ENCODE measurements around the gene SPPL2A. TPM values are rescaled to one million over a fixed set of nuclear protein-coding genes. Genes with fewer than 3 reads are reported as not detected.

The SPPL2A gene
- total RNA-seq, 1 experiment from 2014 or later: 50.6 TPM

GRCh38 chr15:50777042-50777441 lies 11.5 kb upstream of the SPPL2A start:
- DNase-seq (ENCODE audit: low spot score): no peak
- in situ Hi-C loops (cut with HindIII; ENCODE audit: low sequenced_read_pairs): no loop called here

- in situ Hi-C loops (cut with HindIII; ENCODE audit: low sequenced_read_pairs): no loop called here
- no peak for DNase-seq (ENCODE audit: low spot score)
Measured at GRCh38 chr15:50774450-50774849, 8.9 kb upstream of the SPPL2A start.

- in situ Hi-C loops (cut with HindIII; ENCODE audit: low sequenced_read_pairs): no loop called here
- DNase-seq (ENCODE audit: low spot score): no peak
Measured at GRCh38 chr15:50773389-50773788, 7.9 kb upstream of the SPPL2A start.

- in situ Hi-C loops (cut with HindIII; ENCODE audit: low sequenced_read_pairs): no loop called here
- DNase-seq (ENCODE audit: low spot score): no peak
Measured at GRCh38 chr15:50767332-50767861, 1.9 kb upstream of the SPPL2A start.

GRCh38 chr15:50764461-50765194 lies 878 bp downstream of the SPPL2A start:
- in situ Hi-C loops (cut with HindIII; ENCODE audit: low sequenced_read_pairs): no loop called here

GRCh38 chr15:50758712-50759205 lies 6.7 kb downstream of the SPPL2A start:
- DNase-seq (ENCODE audit: low spot score): no peak
- in situ Hi-C loops (cut with HindIII; ENCODE audit: low sequenced_read_pairs): no loop called here

More at GRCh38 chr15:50764461-50765194, 878 bp downstream of the SPPL2A start:
- DNase-seq (ENCODE audit: low spot score): peak; percentile 42

GRCh38 chr15:50753463-50753862 lies 12.0 kb downstream of the SPPL2A start:
- no peak for DNase-seq (ENCODE audit: low spot score)
- in situ Hi-C loops (cut with HindIII; ENCODE audit: low sequenced_read_pairs): no loop called here

- in situ Hi-C loops (cut with HindIII; ENCODE audit: low sequenced_read_pairs): no loop called here
Measured at GRCh38 chr15:50751394-50751793, 14.1 kb downstream of the SPPL2A start.

GRCh38 chr15:50750227-50750705 lies 15.2 kb downstream of the SPPL2A start:
- in situ Hi-C loops (cut with HindIII; ENCODE audit: low sequenced_read_pairs): no loop called here

More at GRCh38 chr15:50751394-50751793, 14.1 kb downstream of the SPPL2A start:
- no peak for DNase-seq (ENCODE audit: low spot score)

GRCh38 chr15:50747523-50747922 lies 18.0 kb downstream of the SPPL2A start:
- in situ Hi-C loops (cut with HindIII; ENCODE audit: low sequenced_read_pairs): no loop called here
- DNase-seq (ENCODE audit: low spot score): no peak

More at GRCh38 chr15:50750227-50750705, 15.2 kb downstream of the SPPL2A start:
- no peak for DNase-seq (ENCODE audit: low spot score)

GRCh38 chr15:50744601-50745000 lies 20.9 kb downstream of the SPPL2A start:
- in situ Hi-C loops (cut with HindIII; ENCODE audit: low sequenced_read_pairs): no loop called here
- DNase-seq (ENCODE audit: low spot score): no peak

GRCh38 chr15:50740955-50741354 lies 24.6 kb downstream of the SPPL2A start:
- no peak for DNase-seq (ENCODE audit: low spot score)
- in situ Hi-C loops (cut with HindIII; ENCODE audit: low sequenced_read_pairs): no loop called here

- in situ Hi-C loops (cut with HindIII; ENCODE audit: low sequenced_read_pairs): no loop called here
- no peak for DNase-seq (ENCODE audit: low spot score)
Measured at GRCh38 chr15:50736823-50737222, 28.7 kb downstream of the SPPL2A start.

- in situ Hi-C loops (cut with HindIII; ENCODE audit: low sequenced_read_pairs): no loop called here
- DNase-seq (ENCODE audit: low spot score): no peak
Measured at GRCh38 chr15:50735156-50735555, 30.4 kb downstream of the SPPL2A start.

GRCh38 chr15:50726315-50726714 lies 39.2 kb downstream of the SPPL2A start:
- in situ Hi-C loops (cut with HindIII; ENCODE audit: low sequenced_read_pairs): no loop called here
- no peak for DNase-seq (ENCODE audit: low spot score)

GRCh38 chr15:50718700-50719125 lies 46.8 kb downstream of the SPPL2A start:
- DNase-seq (ENCODE audit: low spot score): no peak
- in situ Hi-C loops (cut with HindIII; ENCODE audit: low sequenced_read_pairs): no loop called here

GRCh38 chr15:50712018-50712417 lies 53.5 kb downstream of the SPPL2A start:
- in situ Hi-C loops (cut with HindIII; ENCODE audit: low sequenced_read_pairs): no loop called here

GRCh38 chr15:50710585-50710984 lies 54.9 kb downstream of the SPPL2A start:
- no peak for DNase-seq (ENCODE audit: low spot score)
- in situ Hi-C loops (cut with HindIII; ENCODE audit: low sequenced_read_pairs): no loop called here

More at GRCh38 chr15:50712018-50712417, 53.5 kb downstream of the SPPL2A start:
- DNase-seq (ENCODE audit: low spot score): no peak

- DNase-seq (ENCODE audit: low spot score): no peak
- in situ Hi-C loops (cut with HindIII; ENCODE audit: low sequenced_read_pairs): no loop called here
Measured at GRCh38 chr15:50707878-50708427, 57.6 kb downstream of the SPPL2A start.

- no peak for DNase-seq (ENCODE audit: low spot score)
- in situ Hi-C loops (cut with HindIII; ENCODE audit: low sequenced_read_pairs): no loop called here
Measured at GRCh38 chr15:50702762-50703334, 62.7 kb downstream of the SPPL2A start.

Data from G401 (cell line).